Hematopoietic multipotent progenitor cell treated with erythropoietin and hydrocortisone succinate and interleukin-3 and kit ligand, for 8 days (in vitro differentiated cells): ENCODE measurements around the gene IL17C.

Experiments
- DNase-seq: peaks from one replicate; pipeline ENCODE4 v3.0.0-alpha.2; 2015

IL17C gene

DNA sequence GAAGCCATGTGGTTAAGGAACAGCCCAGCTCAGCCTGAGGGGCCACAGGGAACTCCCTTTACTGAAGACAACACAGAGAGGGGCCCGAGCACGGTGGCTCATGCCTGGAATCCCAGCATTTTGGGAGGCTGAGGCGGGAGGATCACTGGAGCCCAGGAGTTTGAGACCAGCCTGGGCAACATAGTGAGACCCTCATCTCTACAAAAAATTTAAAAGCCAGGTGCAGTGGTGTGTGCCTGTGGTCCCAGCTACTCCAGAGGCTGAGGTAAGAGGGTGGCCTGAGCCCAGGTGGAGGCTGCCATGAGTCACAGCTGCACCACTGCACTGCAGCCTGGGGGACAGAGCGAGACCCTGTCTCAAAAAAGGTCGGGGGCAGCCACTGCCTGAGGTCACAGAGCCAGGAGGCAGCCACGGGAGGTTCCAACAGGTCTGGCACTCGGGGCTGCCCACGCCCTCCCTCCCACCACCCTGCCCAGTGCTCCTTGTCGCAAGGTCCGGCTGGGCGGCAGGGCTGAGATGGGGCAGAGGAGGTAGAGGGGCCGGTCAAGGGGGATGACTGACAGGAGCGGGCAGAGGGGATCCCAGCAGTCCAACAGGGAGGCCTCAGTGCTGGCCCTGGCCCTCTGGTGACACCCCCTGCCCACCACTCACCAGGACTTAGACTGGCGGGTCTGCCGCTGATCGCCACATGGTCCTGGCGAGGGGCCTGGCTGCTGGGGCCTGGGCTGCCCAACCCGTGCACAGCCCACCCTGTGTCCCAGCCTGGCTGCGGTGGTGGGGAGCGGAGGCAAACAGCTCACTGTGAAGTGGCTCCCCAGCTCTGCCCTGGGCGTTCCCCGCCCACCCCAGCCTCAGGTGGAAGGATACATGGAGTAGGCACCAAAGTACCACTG is 9.1 kb downstream of the IL17C start:
- DNase-seq, result no peak

DNA sequence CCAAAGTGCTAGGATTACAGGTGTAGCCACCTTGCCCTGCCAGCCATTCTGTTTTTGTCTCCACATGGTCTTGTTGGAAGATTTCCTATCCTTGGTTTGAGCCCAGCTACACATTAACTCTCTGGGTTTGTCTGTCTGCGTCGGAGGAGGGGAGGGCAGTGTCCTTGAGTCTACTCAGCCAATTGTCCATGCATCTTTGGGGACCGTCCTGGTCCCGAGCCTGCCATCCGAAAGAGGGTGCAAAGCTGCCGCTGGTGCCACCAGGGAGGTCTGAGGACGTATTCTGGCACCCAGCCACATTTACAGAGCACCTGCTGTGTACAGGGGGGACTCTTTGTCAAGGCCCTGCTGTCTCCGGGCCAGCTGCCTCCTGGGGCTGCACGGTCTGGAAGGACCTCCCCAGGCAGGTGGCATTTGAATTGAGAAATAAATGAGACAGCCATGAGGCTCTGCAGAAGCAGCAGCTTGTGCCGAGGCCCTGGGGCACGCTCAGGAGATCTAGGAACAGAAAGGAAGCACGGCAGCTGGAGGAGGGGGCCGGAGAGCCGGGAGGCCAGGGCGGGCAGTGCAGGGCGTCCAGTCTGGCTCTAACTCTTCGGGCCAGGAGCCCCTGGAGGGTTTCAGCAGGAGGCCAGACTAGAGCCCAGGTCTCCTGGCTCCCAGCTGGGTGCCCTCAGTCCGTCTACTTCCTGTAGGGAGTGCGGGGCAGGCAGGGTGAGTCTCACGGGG is 11.0 kb downstream of the IL17C start:
- DNase-seq, result no peak

DNA sequence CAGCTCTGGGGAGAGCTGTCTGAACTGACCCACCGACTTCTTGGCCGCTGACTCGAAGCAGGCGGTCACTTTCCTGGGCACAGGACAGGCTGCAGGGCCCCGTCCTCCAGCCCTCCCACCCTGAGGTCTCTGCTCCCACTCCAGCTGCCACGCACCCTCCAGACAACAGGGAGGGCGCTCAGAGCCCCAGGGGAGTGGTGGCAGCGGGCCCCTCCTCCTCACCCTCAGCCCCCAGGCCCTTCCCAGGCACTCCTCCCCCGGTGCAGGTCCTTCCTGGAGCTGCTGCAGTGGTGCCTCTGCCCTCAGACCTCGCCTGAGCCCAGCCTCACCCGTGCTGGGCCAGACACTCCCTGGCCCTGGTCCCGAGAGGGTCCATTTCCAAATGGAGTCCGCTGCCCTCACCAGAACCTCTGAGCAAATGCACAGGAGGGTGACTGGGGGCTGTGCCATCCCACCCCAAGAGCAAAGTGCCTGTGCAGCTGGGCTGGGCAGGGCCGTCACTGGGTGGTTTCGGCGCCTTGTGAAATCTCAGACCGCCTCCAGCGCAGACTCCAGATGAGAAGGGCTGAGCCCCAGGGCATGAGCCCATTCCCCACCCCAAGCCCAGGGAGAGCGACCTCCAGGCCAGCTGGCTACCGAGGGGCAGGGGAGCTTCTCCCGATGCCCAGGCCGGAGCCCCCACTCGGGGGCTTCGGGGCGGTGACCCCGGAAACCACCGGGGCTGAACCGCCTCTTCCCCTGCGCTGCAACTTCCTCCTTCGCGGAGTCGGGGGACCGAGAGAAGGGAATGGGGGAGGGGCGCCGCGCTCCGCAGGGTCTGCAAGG is 11.8 kb downstream of the IL17C start:
- DNase-seq, result no peak

DNA sequence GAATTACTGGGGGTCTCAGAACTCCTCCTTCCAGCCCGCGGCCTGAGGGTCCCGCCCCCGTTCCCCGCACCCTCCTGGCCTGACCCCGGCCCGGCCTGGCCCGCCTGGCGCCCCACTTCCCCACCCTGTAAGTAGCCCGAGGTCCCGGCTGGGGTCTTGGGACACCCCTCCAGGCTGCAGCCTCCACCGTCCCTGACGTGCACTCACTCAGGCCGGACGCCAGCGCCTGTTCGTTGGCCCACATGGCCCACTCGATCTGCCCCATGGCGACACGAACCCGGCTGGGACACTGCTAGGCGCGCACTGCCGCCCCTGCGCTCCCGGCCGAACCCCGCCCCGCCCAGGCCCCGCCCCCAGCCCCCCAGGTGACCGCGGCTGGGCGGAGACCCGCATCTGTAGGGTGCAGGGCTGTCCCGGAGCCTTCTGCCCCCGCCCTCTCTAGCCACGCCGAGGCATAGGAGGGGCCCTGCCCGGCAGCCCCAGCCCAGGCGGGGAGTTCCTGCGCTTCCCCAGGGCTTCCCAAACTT is 12.4 kb downstream of the IL17C start, which contains the start of gene CYBA:
TSS of gene CYBA (minus strand) at position 305 of the 527 bp plus-strand sequence. CDS start at position 265, 40 bp downstream.
- DNase-seq, result peak; percentile 70

DNA sequence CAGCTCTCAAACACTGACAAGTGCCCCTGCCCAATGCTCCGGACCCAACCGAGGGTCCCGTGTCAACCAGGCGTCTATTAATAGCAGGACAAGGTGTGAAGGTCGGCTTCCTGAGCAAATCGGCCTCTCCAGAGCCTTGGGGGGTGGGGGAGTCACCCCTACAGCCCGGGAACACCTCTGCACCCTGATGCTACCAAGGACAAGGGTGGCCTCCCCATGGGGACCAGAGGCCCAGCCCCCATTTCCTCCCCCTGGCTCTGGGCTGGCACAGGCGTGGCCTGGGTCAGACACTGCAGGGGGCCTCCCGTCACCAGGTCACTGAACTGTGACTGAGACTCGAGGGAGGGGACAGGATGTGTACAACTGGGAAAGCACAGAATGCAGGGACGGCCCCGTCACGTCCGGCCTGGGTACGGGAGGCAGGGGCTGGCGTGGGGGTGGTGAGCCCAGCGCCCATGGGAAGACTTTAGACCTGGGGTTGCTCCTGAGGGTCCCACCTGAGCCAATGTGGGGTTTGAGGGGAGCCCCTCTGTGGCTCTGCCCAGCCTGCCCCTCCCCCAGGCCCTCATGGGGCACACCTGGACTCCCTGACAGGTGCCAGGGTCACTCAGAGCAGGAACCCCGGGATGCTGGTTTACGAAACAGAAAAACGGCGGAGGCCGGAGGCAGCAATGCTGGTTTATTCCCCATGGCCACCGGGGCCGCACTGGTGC is 13.1 kb downstream of the IL17C start:
- DNase-seq, result no peak

DNA sequence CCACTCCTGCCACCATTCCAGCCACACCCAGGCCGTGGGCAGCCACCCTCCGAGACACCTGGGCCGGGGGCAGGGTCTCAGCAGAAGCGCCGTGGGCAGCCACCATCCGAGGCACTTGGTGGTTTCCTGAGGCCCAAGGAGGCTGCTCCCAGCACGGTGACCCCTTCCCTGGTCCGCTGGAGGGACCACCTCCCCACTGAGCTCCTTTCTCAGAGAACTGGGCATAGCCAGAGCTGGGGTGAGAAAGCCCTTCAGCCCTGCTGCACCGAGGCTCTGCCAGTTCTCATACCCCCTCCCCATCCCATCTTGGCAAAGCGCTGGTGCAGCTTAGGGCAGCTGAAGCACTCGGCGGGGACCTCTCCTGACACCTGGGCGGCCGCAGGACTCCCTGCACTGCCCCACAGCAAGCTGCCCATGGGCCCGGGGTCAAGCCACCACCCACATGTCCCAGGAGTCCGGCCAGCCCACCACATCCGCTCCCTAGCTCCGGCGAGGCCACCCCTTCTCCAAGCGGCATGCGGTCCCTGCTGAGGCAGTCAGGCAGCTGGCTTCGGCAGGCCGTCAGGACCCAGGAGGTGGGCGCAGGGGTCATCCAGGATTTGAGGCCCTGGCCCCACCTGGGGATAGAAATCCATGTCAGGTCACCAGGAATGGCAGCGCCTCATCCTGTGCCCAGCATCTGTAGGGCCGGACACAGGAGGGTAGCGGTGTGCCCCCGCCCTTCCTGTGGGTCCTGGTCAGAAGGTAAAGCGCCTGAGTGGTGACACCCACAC is 13.8 kb downstream of the IL17C start:
- no peak for DNase-seq

DNA sequence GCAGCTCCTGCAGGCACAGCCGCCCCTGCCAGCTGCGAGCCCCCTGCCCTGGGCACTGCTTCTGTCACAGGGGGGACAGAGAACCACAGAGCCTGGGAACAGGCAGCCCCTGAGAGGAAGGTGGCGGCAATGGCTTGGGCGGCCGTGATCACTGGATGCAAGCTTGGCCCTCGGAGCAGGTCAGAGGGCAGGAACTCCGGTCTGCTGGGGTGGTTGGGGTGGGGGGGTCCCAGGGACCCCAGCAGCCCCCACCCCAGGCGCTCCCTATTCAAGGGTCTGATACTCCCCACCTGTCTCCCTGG is 14.3 kb downstream of the IL17C start:
- no peak for DNase-seq

DNA sequence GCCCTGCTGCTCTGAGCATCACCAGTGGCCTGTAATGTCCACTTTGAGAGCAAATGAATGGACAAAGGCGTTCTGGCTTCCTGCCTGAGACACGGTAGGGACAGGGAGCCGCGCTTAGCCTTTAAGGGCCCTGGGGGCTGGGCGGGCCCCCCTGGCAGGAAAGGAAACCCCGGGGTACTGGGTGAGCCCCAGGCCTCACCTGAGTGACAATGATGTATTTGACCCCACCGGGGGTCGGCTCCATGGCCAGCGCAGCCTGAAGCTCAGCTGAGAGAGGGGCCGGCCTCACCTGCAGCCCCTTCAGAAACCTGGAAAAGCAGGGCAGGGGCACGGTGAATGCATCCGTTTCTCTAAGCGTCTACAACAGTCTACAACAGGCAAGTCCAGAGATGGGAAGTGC is 14.7 kb downstream of the IL17C start:
- no peak for DNase-seq

DNA sequence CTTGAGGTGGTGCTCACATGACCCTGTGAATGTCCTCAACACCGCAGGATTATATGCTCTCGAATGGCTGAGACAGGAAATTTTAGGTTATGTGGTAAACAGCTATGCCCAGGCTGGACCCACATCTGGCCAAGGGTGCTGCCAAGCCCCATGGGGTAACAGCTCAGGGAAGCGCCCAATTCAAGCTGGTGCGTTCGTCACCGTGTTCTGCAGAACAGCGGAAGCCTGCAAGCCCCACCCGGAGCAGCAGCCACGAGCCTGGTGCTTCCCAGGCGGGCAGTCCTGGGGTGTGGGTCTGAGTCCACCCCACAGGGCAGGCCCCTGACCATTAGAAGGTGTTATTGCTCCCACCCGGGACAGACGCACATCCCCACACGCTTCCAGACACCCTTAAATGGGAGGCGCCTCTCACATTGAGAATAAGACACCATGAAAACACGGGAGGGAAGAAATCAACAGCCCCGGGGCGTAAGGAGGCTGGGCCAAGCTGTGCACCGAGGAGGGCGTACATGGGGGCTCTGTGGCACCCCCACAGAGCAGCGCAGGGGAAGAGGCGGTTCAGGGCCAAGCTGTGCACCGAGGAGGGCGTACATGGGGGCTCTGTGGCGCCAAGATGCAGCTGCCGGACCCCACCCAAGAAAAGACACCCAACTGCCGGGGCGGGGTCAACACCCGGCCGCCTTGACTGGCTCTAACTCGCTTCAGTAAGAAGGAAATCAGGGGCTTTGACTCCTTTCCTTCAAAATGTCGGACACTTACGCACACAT is 15.4 kb downstream of the IL17C start:
- no peak for DNase-seq

DNA sequence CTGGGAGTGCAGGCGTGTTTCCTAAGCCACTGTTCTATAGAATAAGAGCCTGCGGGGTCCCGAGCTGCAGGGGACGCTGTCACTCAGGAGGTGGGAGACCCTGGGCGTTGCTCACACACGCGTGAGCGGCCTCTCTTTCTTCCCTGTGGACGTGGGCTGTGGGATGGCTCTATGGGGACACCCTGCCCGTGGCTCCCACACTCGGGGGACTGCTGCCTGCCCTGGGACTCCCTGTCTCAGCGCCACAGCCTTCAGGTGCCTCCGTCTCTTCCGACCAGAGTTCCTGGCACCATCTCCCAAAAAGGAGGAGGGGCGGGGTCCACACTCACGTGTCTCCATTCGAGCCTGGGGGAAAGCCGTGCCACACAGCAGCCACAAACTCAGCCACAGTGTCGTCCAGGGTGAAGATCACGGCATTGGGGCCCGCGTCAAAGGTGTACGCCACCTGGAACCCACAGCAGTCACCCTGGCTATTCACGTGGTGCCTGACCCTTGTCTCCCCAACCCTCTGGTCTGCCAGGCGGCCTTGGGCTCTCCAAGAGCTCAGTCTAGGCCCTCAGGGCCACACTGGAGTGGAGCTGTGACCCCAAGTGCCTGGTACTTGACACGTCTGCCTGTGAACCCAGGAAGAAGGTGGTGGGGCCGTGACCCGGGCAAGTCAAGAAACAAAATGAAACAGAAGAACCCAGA is 16.1 kb downstream of the IL17C start:
- no peak for DNase-seq

DNA sequence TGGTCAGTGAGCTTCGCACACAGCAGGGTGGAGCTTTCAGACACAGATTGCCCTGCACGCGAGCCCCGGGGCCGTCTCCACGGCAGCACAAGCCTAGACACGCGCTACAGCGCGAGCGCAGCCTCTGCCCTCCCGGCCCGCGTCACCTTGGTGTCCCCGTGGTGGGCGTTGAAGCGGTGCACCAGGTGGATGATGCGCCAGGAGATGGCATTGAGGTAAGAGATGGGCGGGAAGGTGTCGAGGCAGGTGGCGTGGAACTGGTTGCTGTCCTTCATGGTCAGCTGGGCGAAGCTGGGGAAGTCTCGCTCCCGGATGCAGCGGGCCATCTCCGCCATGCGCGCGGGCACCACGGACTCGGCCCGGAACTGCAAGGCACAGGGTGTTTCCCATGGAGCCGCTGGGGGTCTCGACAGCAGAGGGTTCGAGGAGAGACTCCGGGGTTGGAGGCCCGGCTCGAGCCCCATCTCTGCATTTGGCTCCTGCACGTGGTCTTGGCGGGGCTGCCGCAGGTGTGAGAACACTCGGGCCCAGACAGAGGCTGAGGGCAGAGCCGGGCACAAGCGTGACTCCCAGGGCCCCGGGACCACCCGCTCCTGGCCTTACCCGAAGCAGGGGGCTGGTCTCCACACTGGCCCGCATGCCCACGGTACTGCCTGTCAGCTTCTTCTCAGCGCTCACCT is 16.8 kb downstream of the IL17C start:
- DNase-seq, result no peak

DNA sequence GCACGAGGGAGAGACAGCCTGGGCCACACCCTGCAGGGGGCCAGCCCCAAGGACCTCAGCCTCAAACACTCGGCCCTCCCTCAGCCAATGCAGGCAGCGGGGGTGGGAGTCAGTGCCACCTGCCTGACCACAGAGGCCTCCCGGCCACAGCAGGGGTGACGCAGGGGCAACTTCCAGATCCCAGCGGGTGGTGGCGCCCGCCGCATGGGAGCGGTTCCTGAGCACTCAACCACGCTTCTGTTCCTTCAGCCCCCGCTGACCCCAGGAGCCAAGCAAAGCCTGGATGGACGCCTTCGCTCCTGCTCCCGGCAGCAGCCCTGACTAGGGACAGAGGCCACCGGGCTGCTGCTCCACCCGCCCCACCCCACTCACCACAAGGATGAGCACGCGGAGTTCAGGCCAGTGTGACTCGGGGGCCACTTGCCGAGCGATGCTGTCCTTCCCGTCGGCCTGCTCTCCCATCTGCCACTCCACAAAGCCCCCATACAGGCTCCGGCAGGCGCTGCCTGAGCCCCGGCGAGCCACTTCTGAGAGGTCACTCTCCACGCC is 17.4 kb downstream of the IL17C start:
- DNase-seq, result no peak

DNA sequence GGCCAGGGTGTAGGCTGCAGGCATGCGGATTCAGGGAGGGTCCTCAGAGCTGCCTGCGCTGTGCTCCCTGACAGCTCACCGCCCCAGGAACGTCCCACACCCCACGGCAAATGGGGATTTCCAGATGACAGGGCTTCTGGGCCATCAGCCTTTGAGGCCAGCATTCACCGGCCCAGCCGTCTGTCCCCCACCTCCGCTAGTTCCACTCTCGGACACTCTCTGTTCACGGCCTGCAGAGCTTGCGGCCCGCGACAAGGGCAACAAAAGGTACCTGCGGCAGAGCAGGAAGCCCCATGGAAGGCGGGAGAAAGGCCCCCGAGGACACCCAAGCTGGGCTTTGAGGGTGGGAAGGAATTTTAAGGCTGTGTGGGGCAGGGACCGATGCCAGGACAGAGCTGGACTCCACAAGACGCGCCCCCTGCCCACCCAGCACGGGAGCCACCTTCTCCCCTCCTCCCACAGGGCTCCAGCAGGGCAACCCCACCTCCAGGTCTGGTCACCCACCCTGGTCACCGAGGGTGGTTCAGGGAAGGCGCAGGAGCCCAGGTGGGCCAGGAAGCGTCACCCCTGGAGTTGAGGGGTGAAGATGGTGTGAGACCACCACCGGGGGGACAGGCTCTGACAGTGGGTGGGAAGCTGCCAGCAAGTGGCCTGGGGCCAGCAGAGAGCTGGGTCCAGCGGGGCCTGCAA is 18.1 kb downstream of the IL17C start:
- no peak for DNase-seq

DNA sequence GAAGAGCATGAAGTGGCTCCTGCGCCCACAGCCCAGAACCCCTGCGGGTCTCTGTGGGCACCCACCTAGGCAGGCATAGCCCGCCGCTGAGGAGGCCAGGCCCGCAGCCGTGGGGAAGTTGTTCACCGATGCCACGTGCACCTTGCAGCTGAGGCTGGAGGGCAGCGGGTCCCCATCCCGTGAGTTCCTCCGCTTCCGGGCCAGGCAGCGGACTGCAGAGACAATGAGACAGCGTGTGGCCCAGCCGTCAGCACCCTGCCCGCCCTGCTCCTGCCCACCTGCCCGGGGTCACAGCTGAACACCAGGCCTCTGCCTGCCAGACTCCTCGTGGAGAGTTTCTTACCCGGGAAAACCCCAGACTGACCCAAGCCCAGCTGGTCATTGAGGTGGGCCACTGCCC is 19.0 kb downstream of the IL17C start:
- DNase-seq, result no peak

DNA sequence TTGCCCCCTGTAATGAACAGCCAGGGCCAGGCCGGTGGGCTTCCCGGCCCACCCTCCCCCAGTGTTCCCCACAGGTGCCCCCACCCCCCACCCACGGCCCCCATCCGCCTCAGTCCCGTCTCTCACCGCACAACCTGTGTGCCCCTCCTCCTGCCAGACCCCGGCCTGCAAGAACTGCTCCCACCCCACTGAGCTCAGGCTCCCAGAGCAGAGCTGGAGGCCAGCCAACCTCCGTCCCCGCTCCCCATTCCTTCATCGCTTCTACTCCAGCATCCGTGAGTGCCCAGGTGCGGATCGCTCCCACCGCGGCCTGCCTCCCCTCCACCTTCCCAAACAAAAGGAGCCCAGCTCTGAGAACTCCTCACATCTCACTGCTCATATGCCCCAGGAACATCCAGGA is 20.3 kb downstream of the IL17C start:
- no peak for DNase-seq

DNA sequence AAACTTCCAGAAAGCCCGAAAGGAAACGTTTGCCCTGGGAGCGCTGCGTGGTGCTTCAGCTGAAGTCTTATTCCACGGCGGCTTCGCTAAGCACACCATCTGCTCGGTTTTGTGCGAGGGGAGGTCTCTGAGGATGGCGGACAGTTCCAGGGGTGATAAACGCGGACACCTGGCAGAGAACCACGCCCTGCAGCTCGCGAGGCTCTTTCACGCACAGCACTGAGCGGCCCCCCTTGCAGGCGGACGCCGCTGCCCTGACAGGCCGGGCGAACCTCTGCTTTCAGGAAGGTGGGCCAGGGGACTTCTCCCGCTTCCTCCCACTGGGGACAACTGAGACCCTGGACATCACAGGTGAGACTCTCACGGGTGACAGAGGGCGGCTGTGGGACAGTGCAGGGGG is 20.8 kb downstream of the IL17C start:
- no peak for DNase-seq

DNA sequence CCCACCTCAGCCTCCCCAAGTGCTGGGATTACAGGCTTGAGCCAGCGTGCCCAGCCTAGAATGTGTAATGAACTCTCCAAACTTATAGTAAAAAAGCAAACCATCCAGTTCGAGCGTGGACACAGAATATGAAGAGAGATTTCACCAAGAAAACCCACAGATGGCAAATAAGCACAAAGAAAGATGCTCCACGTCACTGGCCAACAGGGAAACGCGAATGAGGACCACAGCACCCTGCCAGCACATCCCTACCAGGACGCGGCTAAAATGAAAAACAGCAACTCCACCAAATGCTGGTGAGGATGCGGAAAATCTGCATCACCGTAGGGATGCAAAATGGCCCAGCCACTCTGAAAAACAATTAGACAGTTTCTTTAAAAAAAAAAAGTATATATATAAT is 23.1 kb downstream of the IL17C start:
- no peak for DNase-seq

DNA sequence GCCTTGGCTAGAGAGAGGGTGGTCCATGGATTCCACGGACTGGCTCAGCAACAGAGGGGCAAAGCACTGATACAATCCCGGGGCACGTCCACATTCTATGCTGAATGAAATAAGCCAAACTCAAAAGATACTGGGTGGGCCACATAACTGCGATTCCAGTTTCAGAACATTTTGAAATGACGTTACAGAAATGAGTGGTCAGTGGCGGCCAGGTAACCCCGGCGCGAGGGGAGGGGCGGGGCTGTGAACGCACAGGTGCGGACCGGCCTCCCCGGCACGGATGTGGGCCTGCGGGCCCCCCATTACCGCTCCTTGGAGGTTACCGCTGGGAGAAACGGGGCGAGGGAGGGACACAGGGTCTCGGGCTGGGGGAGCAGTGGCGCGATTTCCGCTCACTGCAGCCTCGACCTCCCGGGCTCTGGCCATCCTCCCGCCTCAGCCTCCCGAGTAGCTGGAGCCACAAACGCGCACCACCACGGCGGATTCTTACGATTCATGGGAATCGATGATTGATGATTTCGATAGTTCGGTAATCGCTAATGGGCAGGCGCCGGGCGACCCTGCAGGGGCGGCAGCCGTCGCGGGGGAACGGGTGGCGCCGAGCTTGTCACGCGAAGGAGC is 24.0 kb downstream of the IL17C start:
- peak; percentile 14 for DNase-seq
